Measurements from ENCODE around the gene TMEM30B. TPM values are rescaled to one million over a fixed set of nuclear protein-coding genes. Genes with fewer than 3 reads are reported as not detected.

Gene TMEM30B
- total and polyA plus RNA-seq, 2 of the 13 experiments (the other 11 are each of a cell fraction or from before 2014, with no cell fraction given) = not detected

DNA sequence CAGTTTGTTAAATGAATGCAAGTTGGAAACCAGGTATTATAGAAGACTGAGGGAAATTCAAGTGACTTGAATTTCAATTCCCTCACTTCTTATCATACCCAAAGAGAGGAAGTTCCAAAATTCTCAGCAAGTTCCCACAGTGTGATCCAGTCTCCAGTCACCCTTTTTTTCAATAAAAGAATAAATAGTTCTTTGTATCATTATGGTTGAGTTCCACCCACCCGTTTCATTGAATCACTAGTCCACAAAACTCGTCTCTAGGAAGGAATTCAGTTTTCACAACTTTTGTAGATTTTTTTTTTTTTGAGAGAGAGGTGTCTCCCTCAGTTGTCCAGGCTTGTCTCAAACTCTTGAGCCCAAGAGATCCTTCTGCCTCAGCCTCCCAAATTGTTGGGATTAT, 1.6 kb upstream of the TMEM30B start:
- H3K36me3 ChIP-seq (replicated peaks in 1 of 2; ENCODE audit: control insufficient read depth in 1 of 2, insufficient read depth in 2 of 2, low read length in 2 of 2) = no peaks in the 10 kb centered on the region
- no peak for DNase-seq (ENCODE audit: low spot score)
- TF ChIP-seq JDP2 (CRISPR knock-in tag; IDR thresholded peaks at IDR 0.05; ENCODE audit: borderline replicate concordance) (no peak), ZNF230 (CRISPR knock-in tag; IDR thresholded peaks at IDR 0.05) (no peak), HIVEP1 (CRISPR knock-in tag; IDR thresholded peaks at IDR 0.05) (no peak), ZNF143 (CRISPR knock-in tag; IDR thresholded peaks at IDR 0.05) (no peak), ZNF652 (CRISPR knock-in tag; IDR thresholded peaks at IDR 0.05; ENCODE audit: borderline replicate concordance, low read depth) (no peak), ATF1 (CRISPR knock-in tag; IDR thresholded peaks at IDR 0.05) (no peak), SSRP1 (CRISPR knock-in tag; IDR thresholded peaks at IDR 0.05) (no peak), RXRB (CRISPR knock-in tag; IDR thresholded peaks at IDR 0.05; ENCODE audit: borderline replicate concordance) (no peak), GLI4 (CRISPR knock-in tag; IDR thresholded peaks at IDR 0.05; ENCODE audit: borderline replicate concordance) (no peak), KDM6A (CRISPR knock-in tag; IDR thresholded peaks at IDR 0.05; ENCODE audit: low read depth) (no peak), TARDBP (CRISPR knock-in tag; IDR thresholded peaks at IDR 0.05) (no peak), KAT7 (CRISPR knock-in tag; IDR thresholded peaks at IDR 0.05; ENCODE audit: borderline replicate concordance) (no peak)
- TF ChIP-seq, protein P1, sequence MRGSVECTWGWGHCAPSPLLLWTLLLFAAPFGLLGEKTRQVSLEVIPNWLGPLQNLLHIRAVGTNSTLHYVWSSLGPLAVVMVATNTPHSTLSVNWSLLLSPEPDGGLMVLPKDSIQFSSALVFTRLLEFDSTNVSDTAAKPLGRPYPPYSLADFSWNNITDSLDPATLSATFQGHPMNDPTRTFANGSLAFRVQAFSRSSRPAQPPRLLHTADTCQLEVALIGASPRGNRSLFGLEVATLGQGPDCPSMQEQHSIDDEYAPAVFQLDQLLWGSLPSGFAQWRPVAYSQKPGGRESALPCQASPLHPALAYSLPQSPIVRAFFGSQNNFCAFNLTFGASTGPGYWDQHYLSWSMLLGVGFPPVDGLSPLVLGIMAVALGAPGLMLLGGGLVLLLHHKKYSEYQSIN (CRISPR knock-in tag; IDR thresholded peaks at IDR 0.05; ENCODE audit: borderline replicate concordance) = no peak
- TF ChIP-seq, protein P2, sequence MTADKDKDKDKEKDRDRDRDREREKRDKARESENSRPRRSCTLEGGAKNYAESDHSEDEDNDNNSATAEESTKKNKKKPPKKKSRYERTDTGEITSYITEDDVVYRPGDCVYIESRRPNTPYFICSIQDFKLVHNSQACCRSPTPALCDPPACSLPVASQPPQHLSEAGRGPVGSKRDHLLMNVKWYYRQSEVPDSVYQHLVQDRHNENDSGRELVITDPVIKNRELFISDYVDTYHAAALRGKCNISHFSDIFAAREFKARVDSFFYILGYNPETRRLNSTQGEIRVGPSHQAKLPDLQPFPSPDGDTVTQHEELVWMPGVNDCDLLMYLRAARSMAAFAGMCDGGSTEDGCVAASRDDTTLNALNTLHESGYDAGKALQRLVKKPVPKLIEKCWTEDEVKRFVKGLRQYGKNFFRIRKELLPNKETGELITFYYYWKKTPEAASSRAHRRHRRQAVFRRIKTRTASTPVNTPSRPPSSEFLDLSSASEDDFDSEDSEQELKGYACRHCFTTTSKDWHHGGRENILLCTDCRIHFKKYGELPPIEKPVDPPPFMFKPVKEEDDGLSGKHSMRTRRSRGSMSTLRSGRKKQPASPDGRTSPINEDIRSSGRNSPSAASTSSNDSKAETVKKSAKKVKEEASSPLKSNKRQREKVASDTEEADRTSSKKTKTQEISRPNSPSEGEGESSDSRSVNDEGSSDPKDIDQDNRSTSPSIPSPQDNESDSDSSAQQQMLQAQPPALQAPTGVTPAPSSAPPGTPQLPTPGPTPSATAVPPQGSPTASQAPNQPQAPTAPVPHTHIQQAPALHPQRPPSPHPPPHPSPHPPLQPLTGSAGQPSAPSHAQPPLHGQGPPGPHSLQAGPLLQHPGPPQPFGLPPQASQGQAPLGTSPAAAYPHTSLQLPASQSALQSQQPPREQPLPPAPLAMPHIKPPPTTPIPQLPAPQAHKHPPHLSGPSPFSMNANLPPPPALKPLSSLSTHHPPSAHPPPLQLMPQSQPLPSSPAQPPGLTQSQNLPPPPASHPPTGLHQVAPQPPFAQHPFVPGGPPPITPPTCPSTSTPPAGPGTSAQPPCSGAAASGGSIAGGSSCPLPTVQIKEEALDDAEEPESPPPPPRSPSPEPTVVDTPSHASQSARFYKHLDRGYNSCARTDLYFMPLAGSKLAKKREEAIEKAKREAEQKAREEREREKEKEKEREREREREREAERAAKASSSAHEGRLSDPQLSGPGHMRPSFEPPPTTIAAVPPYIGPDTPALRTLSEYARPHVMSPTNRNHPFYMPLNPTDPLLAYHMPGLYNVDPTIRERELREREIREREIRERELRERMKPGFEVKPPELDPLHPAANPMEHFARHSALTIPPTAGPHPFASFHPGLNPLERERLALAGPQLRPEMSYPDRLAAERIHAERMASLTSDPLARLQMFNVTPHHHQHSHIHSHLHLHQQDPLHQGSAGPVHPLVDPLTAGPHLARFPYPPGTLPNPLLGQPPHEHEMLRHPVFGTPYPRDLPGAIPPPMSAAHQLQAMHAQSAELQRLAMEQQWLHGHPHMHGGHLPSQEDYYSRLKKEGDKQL (CRISPR knock-in tag; IDR thresholded peaks at IDR 0.05; ENCODE audit: low read depth) = no peak
- TF ChIP-seq, protein P3, sequence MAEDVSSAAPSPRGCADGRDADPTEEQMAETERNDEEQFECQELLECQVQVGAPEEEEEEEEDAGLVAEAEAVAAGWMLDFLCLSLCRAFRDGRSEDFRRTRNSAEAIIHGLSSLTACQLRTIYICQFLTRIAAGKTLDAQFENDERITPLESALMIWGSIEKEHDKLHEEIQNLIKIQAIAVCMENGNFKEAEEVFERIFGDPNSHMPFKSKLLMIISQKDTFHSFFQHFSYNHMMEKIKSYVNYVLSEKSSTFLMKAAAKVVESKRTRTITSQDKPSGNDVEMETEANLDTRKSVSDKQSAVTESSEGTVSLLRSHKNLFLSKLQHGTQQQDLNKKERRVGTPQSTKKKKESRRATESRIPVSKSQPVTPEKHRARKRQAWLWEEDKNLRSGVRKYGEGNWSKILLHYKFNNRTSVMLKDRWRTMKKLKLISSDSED (CRISPR knock-in tag; IDR thresholded peaks at IDR 0.05) = no peak
- BruUV-seq (replicated peaks) = no TSS peak
- no peaks in the 10 kb centered on the region for H3K79me2 ChIP-seq (ENCODE audit: insufficient read depth, low read length)
- ChIA-PET CTCF (ENCODE audit: low intra/inter-chr PET ratio, low total read pairs) (no interaction called here), POLR2A (no interaction called here)
- no peak overlapping the region for H3K4me3 ChIP-seq (replicated peaks in 1 of 3; ENCODE audit: insufficient read depth in 1 of 3, low read depth in 2 of 3, low read length in 3 of 3)
- no peak overlapping the region for H3K4me2 ChIP-seq (ENCODE audit: low read depth, low read length)
- no peak overlapping the region for H3K27ac ChIP-seq (ENCODE audit: extremely low read length, insufficient read depth, low read length)
- no peak for ATAC-seq
- H4K20me1 ChIP-seq (ENCODE audit: insufficient read depth, low read length) = no peaks in the 10 kb centered on the region
- in situ Hi-C loops (cut with HindIII; ENCODE audit: extremely low pct_ligation_motif_present, low pct_unique_long_range_greater_than_20kb) = loop anchor here (25.0 kb wide), 1 partner anchor 555 kb away; no protein-coding TSS in a partner anchor
- H2AFZ ChIP-seq (ENCODE audit: low read length) = no peak overlapping the region
- H3K4me1 ChIP-seq (ENCODE audit: insufficient read depth, low read length) = peaks cover 37% of the 10 kb centered on the region
- FAIRE-seq = no peak
- intact Hi-C loops (cut with micrococcal nuclease; ENCODE audit: unreplicated experiment) = no loop called here
- H3K9me3 ChIP-seq (ENCODE audit: low read length) = no peaks in the 10 kb centered on the region
- H3K9ac ChIP-seq (ENCODE audit: insufficient read depth, low read depth, low read length) = no peak overlapping the region
- no peaks in the 10 kb centered on the region; a peak in 1 of 5 replicates for H3K27me3 ChIP-seq (ENCODE audit: control insufficient read depth in 1 of 2, insufficient read depth in 2 of 2, low read length in 2 of 2)
- WGBS (ENCODE audit: low lambda C conversion rate) = 2% methylated on average over 2 of the region's 2 CpGs

Data from HepG2 (cell line).